Uterine smooth muscle cell (primary cell): ENCODE measurements around the gene PEX11A. TPM values are rescaled to one million over a fixed set of nuclear protein-coding genes. Genes with fewer than 3 reads are reported as not detected.

Experiments used
- total RNA-seq: library from RNA; depleted of rRNA; stranded (reverse); fragments of >200 nt; gene quantifications from 2 replicates; pipeline ENCODE4 v1.2.3, GENCODE V29; 2014

The PEX11A gene
- total RNA-seq, result 5.8 and 9.1 TPM in 2 replicates

GRCh38 chr15:89690276-89691218, at the start of gene PEX11A, which contains the start of gene WDR93:
Gene PEX11A, minus strand, starts transcription at chr15:89690754. Its CDS starts 122 bp downstream, at chr15:89690632.
Gene WDR93, plus strand, starts transcription at chr15:89690811. Its CDS starts 10,936 bp downstream, at chr15:89701747.

GRCh38 chr15:89679212-89679611, 11.3 kb downstream of the PEX11A start, which contains the start of gene PLIN1:
Gene PLIN1, minus strand, starts transcription at chr15:89679367. Its CDS starts 1,878 bp downstream, at chr15:89677489.

GRCh38 chr15:89654847-89655805, 35.4 kb downstream of the PEX11A start, which contains the start of gene KIF7:
Gene KIF7, minus strand, starts transcription at chr15:89655467. Its CDS starts 2,537 bp downstream, at chr15:89652930.

Other genes with a start within 250 kb of the PEX11A start
- gene RHCG, start 194.2 kb downstream of the PEX11A start, total RNA-seq, result not detected in 2 replicates
- 3.2 and 8.7 TPM in 2 replicates for gene TICRR, start 115.3 kb downstream of the PEX11A start, total RNA-seq
- gene KIF7, start 35.3 kb downstream of the PEX11A start, total RNA-seq, result 14.1 and 18.0 TPM in 2 replicates
- gene PLIN1, start 11.4 kb downstream of the PEX11A start, total RNA-seq, result 0.12 and 0.22 TPM in 2 replicates
- under 0.01 TPM in 2 replicates for gene WDR93, start 57 bp upstream of the PEX11A start, total RNA-seq
- 0.44 and 1.1 TPM in 2 replicates for gene MESP1, start 60.5 kb upstream of the PEX11A start, total RNA-seq
- 0.55 and 0.75 TPM in 2 replicates for gene MESP2, start 85.6 kb upstream of the PEX11A start, total RNA-seq
- 121 and 123 TPM in 2 replicates for gene ANPEP, start 124.1 kb upstream of the PEX11A start, total RNA-seq
- gene AP3S2, start 203.2 kb upstream of the PEX11A start, total RNA-seq, result 61.2 and 73.4 TPM in 2 replicates
- 12.2 and 13.5 TPM in 2 replicates for gene ARPIN, start 222.2 kb upstream of the PEX11A start, total RNA-seq